NT2/D1 (cell line): ENCODE results near the gene TMPO.

Source experiments
- SUZ12 ChIP-seq: IDR thresholded peaks from 2 replicates; pipeline ENCODE4 v1.6.1; 2011; ENCODE audit not compliant: insufficient read length, insufficient read depth; ENCODE audit errors: extremely low read depth
- YY1 ChIP-seq: IDR thresholded peaks from 2 replicates; pipeline ENCODE4 v1.6.1; 2011; ENCODE audit not compliant: insufficient read length, insufficient read depth
- ZNF274 ChIP-seq: IDR thresholded peaks from 2 replicates; pipeline ENCODE4 v1.6.1; 2011; ENCODE audit warnings: mild to moderate bottlenecking, low read depth, low read length

DNA sequence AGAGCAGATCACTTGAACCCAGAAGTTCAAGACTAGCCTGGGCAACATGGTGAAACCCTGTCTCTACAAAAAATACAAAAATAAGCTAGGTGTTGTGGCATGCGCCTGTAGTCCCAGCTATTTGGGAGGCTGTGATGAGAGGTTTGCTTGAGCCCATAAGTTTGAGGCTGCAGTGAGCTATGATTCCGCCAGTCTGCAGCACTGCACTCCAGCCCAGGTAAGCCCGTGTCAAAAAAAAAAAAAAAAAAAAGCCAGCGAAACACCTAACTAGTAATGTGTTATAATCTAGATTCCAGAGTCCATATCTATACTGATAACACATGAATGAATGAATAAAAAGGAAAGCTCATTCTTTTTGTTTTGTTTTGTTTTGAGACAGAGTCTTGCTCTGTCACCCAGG lies 59.6 kb downstream of the TMPO start:
- no peak for TF ChIP-seq ZNF274
- no peak for TF ChIP-seq YY1
- TF ChIP-seq SUZ12: no peak
